ENCODE data around the gene PPARGC1A.

Gene PPARGC1A

DNA sequence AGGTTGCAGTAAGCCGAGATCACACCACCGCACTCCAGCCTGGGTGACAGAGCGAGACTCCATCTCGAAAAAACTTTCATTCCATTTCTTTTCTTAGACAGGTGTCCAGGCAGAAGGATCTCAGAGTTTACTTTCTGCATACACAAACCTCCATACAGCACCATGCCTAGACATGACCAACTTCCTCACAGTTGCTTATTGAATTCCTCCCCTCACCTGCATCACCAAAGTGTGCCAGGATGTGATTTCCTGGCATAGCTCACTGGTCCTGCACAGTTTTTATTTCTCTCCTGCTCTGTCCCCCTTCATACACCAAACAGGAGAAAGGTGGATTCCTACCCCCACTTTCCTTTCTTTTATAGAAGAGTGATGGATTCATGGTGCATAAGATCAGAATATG is 34.7 kb upstream of the PPARGC1A start:
- no peaks in the 10 kb centered on the region for H3K36me3 ChIP-seq (ENCODE audit: control insufficient read depth in 1 of 2, insufficient read depth in 2 of 2, low read length in 2 of 2)
- no peaks in the 10 kb centered on the region for H3K9me3 ChIP-seq (ENCODE audit: control insufficient read depth in 1 of 2, low read length in 2 of 2)
- peaks cover 3 to 30% of the 10 kb centered on the region in 2 donors for H3K4me1 ChIP-seq (ENCODE audit: control insufficient read depth in 1 of 2, insufficient read depth in 2 of 2, low read length in 2 of 2)
- H3K9ac ChIP-seq (ENCODE audit: low read depth in 1 of 2, low read length in 2 of 2), result no peak overlapping the region
- H3K4me3 ChIP-seq (ENCODE audit: low read depth in 1 of 2, low read length in 2 of 2), result no peak overlapping the region
- no peak overlapping the region for H3K27ac ChIP-seq (ENCODE audit: low read depth, low read length)
- no peaks in the 10 kb centered on the region for H3K27me3 ChIP-seq (ENCODE audit: control insufficient read depth in 1 of 2, insufficient read depth in 2 of 2, low read length in 2 of 2)

DNA sequence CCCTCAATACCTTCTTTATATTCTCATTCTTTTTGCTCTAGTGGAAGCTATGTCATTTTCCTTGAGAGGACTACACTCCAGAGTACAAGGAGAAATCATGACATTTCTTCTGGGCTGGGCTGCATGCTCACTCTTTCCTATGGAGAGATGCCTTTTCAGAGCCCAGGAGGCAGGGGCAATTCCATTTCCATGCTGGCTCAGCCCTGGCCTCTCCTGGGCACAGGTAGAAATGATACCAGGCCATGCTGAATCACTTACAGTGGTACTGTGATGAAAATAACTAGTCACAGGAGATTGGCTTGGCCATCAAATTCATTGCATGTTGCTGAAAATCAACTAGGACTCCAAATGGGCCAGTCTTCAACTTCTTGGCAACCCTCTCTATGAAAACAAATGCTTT is 34.0 kb upstream of the PPARGC1A start:
- Histone ChIP-seq H3K4me3 (ENCODE audit: low read depth in 1 of 2, low read length in 2 of 2) (no peak overlapping the region), H3K9ac (ENCODE audit: low read depth in 1 of 2, low read length in 2 of 2) (no peak overlapping the region), H3K36me3 (ENCODE audit: control insufficient read depth in 1 of 2, insufficient read depth in 2 of 2, low read length in 2 of 2) (no peaks in the 10 kb centered on the region), H3K9me3 (ENCODE audit: control insufficient read depth in 1 of 2, low read length in 2 of 2) (no peaks in the 10 kb centered on the region), H3K4me1 (ENCODE audit: control insufficient read depth in 1 of 2, insufficient read depth in 2 of 2, low read length in 2 of 2) (peaks cover 3 to 30% of the 10 kb centered on the region in 2 donors), H3K27me3 (ENCODE audit: control insufficient read depth in 1 of 2, insufficient read depth in 2 of 2, low read length in 2 of 2) (no peaks in the 10 kb centered on the region), H3K27ac (ENCODE audit: low read depth, low read length) (no peak overlapping the region)

DNA sequence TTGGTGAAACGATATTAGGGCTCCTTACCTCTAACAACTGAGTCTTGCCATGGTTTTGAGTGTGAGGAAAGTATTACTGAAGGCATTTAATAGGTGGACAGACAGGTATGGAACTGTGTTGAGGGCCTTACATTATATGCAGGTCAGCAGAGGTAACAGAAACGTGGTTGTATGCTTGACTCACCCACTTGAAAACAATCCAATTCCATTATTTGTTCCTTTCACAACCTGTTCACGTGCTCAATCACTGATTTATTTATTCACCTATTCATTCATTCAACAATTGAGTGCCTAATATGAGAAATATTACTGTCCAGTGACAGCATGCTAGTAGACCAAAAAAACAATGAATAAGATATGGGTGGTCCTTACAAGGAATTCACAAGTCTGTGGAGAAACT is 33.3 kb upstream of the PPARGC1A start:
- no peak overlapping the region for H3K4me3 ChIP-seq (ENCODE audit: low read depth in 1 of 2, low read length in 2 of 2)

DNA sequence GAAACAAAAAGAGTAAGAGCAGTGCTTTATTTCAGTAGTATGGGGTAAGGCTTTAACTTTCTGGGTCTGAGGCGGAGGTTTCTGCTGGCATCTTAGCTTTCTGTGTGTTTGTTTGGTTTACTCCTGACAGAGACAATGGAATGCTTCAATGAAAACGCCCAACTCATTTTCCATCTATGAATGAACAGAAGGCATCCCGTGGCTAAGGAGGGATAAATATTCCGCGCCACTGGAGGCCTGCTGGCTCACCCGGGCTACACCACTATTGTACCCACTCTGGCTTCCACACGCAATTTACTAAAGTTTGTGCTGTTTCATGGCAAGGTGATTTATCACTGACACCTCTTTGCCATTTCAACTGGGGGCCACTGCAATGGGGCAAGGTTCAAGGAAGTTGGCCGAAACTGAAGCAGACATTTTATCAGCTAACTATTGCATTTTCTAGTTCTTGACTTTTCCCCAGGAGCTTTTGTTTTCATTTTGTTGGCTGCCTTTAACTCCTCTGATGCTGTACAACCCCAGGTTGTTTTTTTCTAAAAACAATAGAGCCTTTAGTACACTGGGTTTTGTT is 32.8 kb upstream of the PPARGC1A start:
- no peak overlapping the region for H3K27ac ChIP-seq (ENCODE audit: low read depth, low read length)
- no peaks in the 10 kb centered on the region for H3K27me3 ChIP-seq (ENCODE audit: control insufficient read depth in 1 of 2, insufficient read depth in 2 of 2, low read length in 2 of 2)

More for the DNA sequence above, 33.3 kb upstream of the PPARGC1A start:
- H3K27me3 ChIP-seq (ENCODE audit: control insufficient read depth in 1 of 2, insufficient read depth in 2 of 2, low read length in 2 of 2), result no peaks in the 10 kb centered on the region
- H3K4me1 ChIP-seq (ENCODE audit: control insufficient read depth in 1 of 2, insufficient read depth in 2 of 2, low read length in 2 of 2), result peaks cover 3 to 30% of the 10 kb centered on the region in 2 donors
- H3K27ac ChIP-seq (ENCODE audit: low read depth, low read length), result no peak overlapping the region
- H3K9ac ChIP-seq (ENCODE audit: low read depth in 1 of 2, low read length in 2 of 2), result no peak overlapping the region
- H3K9me3 ChIP-seq (ENCODE audit: control insufficient read depth in 1 of 2, low read length in 2 of 2), result no peaks in the 10 kb centered on the region
- H3K36me3 ChIP-seq (ENCODE audit: control insufficient read depth in 1 of 2, insufficient read depth in 2 of 2, low read length in 2 of 2), result no peaks in the 10 kb centered on the region

DNA sequence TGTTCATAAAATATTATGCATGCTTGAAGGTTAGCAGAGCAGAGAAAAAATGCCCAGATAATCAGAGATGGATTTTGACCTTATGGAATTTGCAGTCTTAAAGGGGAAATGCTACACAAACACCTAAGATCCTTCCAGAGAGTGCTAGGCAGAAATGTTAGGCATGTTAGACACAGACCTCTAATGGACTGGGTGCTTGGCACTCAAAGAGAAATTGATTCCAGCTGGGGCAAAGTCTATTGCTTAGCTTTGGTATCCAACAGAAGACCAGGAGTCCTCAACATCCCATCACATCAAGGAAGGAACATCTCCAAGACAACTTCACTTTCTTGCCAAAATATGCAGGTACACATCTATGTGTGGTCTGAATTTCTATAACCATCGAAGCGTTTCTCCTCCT is 32.2 kb upstream of the PPARGC1A start:
- no peaks in the 10 kb centered on the region for H3K9me3 ChIP-seq (ENCODE audit: control insufficient read depth in 1 of 2, low read length in 2 of 2)
- H3K27ac ChIP-seq (ENCODE audit: low read depth, low read length), result no peak overlapping the region
- no peaks in the 10 kb centered on the region for H3K36me3 ChIP-seq (ENCODE audit: control insufficient read depth in 1 of 2, insufficient read depth in 2 of 2, low read length in 2 of 2)
- no peak overlapping the region for H3K9ac ChIP-seq (ENCODE audit: low read depth in 1 of 2, low read length in 2 of 2)
- peaks cover 3 to 30% of the 10 kb centered on the region in 2 donors for H3K4me1 ChIP-seq (ENCODE audit: control insufficient read depth in 1 of 2, insufficient read depth in 2 of 2, low read length in 2 of 2)
- H3K27me3 ChIP-seq (ENCODE audit: control insufficient read depth in 1 of 2, insufficient read depth in 2 of 2, low read length in 2 of 2), result no peaks in the 10 kb centered on the region
- H3K4me3 ChIP-seq (ENCODE audit: low read depth in 1 of 2, low read length in 2 of 2), result peak overlapping the region; percentile 5 to 19

More for the DNA sequence above, 32.8 kb upstream of the PPARGC1A start:
- Histone ChIP-seq H3K36me3 (ENCODE audit: control insufficient read depth in 1 of 2, insufficient read depth in 2 of 2, low read length in 2 of 2) (no peaks in the 10 kb centered on the region), H3K4me3 (ENCODE audit: low read depth in 1 of 2, low read length in 2 of 2) (no peak overlapping the region), H3K4me1 (ENCODE audit: control insufficient read depth in 1 of 2, insufficient read depth in 2 of 2, low read length in 2 of 2) (peaks cover 3 to 30% of the 10 kb centered on the region in 2 donors), H3K9me3 (ENCODE audit: control insufficient read depth in 1 of 2, low read length in 2 of 2) (no peaks in the 10 kb centered on the region), H3K9ac (ENCODE audit: low read depth in 1 of 2, low read length in 2 of 2) (no peak overlapping the region)

DNA sequence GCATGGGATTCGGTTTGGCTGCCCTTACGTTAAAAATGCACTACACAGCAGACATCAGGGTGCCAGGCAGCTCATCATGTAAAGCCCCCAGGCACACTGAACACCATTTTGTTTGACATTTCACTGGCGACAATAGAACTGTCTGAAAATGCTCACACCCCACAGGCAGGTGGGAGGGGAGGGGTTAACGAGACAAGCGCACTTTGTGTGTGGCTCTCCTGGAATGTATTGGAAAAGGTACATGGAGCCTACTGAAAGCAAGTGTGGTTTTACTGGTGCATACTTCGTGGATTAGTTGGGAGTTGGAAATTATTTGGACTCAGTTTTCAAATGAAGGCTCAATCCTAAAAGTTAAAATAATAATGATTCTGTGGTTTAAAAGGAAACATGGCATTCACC is 31.6 kb upstream of the PPARGC1A start:
- H3K4me3 ChIP-seq (ENCODE audit: low read depth in 1 of 2, low read length in 2 of 2), result peak overlapping the region; percentile 5 to 44
- no peaks in the 10 kb centered on the region for H3K27me3 ChIP-seq (ENCODE audit: control insufficient read depth in 1 of 2, insufficient read depth in 2 of 2, low read length in 2 of 2)
- peaks cover 3 to 30% of the 10 kb centered on the region in 2 donors for H3K4me1 ChIP-seq (ENCODE audit: control insufficient read depth in 1 of 2, insufficient read depth in 2 of 2, low read length in 2 of 2)
- no peaks in the 10 kb centered on the region for H3K36me3 ChIP-seq (ENCODE audit: control insufficient read depth in 1 of 2, insufficient read depth in 2 of 2, low read length in 2 of 2)
- H3K9me3 ChIP-seq (ENCODE audit: control insufficient read depth in 1 of 2, low read length in 2 of 2), result no peaks in the 10 kb centered on the region
- H3K27ac ChIP-seq (ENCODE audit: low read depth, low read length), result peak overlapping the region; percentile 5
- H3K9ac ChIP-seq (ENCODE audit: low read depth in 1 of 2, low read length in 2 of 2), result peak overlapping the region in 1 of 2 donors; percentile 4

DNA sequence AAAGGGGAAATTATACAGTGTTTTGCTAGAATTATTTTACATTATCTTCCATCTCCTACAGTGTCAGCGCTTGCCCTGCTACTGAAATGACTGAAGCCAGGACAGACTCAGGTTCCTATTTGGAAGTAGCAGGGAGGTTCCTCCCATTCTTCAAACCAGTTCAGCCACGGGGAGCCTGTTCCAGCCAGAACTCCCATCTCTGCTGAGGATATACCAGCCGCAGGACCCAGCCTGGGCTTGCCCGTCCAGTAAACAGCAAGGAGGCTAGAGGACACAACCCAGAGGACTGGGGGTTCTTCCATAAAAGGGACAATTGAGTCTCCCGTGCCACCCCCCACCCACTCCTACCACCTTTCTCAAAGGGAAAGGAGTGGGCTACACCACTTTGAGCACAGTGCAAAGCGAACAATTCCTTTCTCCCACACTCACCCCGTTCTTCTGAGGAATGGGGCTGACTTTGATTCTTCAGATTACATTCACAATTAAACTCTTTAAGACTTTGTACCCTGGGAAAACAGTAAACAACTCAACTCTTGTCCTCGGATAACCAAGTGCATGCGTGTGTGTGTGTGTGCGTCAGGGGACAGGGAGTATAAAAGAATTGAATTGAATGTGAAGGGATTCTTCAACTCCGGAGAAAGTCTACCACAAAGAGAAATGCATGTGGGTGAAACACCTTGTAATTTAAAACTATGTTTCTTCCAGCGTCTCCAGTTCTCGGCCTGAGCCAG is 31.0 kb upstream of the PPARGC1A start:
- Histone ChIP-seq H3K4me1 (ENCODE audit: control insufficient read depth in 1 of 2, insufficient read depth in 2 of 2, low read length in 2 of 2) (peaks cover 3 to 30% of the 10 kb centered on the region in 2 donors), H3K27ac (ENCODE audit: low read depth, low read length) (peak overlapping the region; percentile 5), H3K9ac (ENCODE audit: low read depth in 1 of 2, low read length in 2 of 2) (peak overlapping the region in 1 of 2 donors; percentile 4), H3K9me3 (ENCODE audit: control insufficient read depth in 1 of 2, low read length in 2 of 2) (no peaks in the 10 kb centered on the region), H3K36me3 (ENCODE audit: control insufficient read depth in 1 of 2, insufficient read depth in 2 of 2, low read length in 2 of 2) (no peaks in the 10 kb centered on the region), H3K4me3 (ENCODE audit: low read depth in 1 of 2, low read length in 2 of 2) (peak overlapping the region; percentile 5 to 44), H3K27me3 (ENCODE audit: control insufficient read depth in 1 of 2, insufficient read depth in 2 of 2, low read length in 2 of 2) (no peaks in the 10 kb centered on the region)

DNA sequence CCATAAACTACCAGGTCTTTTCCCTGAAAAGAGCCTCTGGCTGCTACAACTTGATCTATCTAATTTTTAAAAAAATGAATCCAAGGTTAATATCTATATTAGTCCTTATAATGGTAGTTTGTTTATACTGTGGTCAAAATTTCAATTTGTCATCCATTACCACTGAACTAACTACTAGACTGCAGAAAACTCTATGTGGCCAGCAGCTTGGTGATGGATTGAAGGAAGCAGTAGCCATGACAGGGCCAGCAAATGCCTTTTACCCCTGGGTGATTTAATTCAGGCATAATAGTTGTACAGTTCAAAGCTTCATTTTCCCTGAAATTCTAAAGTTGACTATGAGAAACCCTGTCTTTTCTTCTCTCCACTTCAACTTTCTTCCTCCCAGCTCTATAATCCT is 30.4 kb upstream of the PPARGC1A start:
- Histone ChIP-seq H3K36me3 (ENCODE audit: control insufficient read depth in 1 of 2, insufficient read depth in 2 of 2, low read length in 2 of 2) (no peaks in the 10 kb centered on the region), H3K4me3 (ENCODE audit: low read depth in 1 of 2, low read length in 2 of 2) (peak overlapping the region in 1 of 2 donors; percentile 44), H3K9ac (ENCODE audit: low read depth in 1 of 2, low read length in 2 of 2) (no peak overlapping the region), H3K9me3 (ENCODE audit: control insufficient read depth in 1 of 2, low read length in 2 of 2) (no peaks in the 10 kb centered on the region), H3K4me1 (ENCODE audit: control insufficient read depth in 1 of 2, insufficient read depth in 2 of 2, low read length in 2 of 2) (peaks cover 3 to 30% of the 10 kb centered on the region in 2 donors), H3K27me3 (ENCODE audit: control insufficient read depth in 1 of 2, insufficient read depth in 2 of 2, low read length in 2 of 2) (no peaks in the 10 kb centered on the region), H3K27ac (ENCODE audit: low read depth, low read length) (no peak overlapping the region)

DNA sequence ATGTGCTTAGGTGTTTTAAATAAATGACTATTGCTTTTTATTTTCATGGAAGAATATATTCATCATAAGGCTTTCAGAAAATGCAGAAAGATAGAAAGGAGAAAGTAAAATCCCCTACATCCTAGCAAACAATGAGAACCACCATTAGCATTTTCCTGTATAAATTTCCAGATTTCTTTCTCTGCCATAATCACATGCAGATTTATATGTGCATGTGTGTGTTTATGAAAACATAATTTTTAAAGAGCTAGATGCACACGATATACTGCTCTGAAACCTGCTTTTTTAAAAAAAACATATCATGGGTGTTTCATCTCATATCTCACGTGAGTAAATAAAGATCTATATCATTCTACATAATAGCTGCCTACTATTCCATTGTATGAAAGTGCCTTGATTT is 26.4 kb upstream of the PPARGC1A start:
- H3K27me3 ChIP-seq (ENCODE audit: control insufficient read depth in 1 of 2, insufficient read depth in 2 of 2, low read length in 2 of 2), result no peaks in the 10 kb centered on the region
- no peaks in the 10 kb centered on the region for H3K36me3 ChIP-seq (ENCODE audit: control insufficient read depth in 1 of 2, insufficient read depth in 2 of 2, low read length in 2 of 2)
- no peak overlapping the region for H3K9ac ChIP-seq (ENCODE audit: low read depth in 1 of 2, low read length in 2 of 2)
- H3K27ac ChIP-seq (ENCODE audit: low read depth, low read length), result no peak overlapping the region
- H3K4me3 ChIP-seq (ENCODE audit: low read depth in 1 of 2, low read length in 2 of 2), result no peak overlapping the region
- peaks cover 1 to 11% of the 10 kb centered on the region in 2 donors for H3K4me1 ChIP-seq (ENCODE audit: control insufficient read depth in 1 of 2, insufficient read depth in 2 of 2, low read length in 2 of 2)
- no peaks in the 10 kb centered on the region for H3K9me3 ChIP-seq (ENCODE audit: control insufficient read depth in 1 of 2, low read length in 2 of 2)

DNA sequence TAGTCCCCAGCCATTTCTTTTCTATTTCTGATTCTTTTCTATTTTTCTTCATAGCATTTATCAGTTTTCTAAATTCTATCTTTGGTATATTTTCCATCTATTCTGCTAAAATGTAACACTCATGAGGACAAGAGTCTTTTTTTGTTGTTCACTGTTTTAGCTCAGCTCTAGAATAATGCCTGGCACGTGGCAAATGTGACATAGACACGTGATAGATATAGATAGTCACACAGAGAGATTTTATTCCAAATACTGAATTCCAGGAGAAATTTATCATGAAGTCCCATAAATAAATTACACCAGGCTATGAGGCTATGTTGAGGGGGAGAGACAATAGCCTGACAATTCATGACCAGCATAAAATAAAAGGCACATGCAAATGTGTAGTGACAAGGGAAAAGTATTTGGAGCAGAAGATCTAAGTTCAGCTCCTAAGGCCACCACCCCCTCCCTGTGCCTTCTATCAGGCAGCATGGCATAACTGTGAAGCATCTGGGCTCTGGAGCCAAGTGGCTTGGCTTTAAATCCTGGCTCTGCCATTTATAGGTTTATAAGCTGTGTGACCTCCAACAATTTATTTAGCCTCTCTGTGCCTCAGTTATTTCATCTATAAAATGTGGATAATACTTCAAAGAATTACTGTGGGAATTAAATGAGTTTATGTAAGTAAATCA is 25.7 kb upstream of the PPARGC1A start:
- Histone ChIP-seq H3K27ac (ENCODE audit: low read depth, low read length) (no peak overlapping the region), H3K4me1 (ENCODE audit: control insufficient read depth in 1 of 2, insufficient read depth in 2 of 2, low read length in 2 of 2) (peaks cover 0 to 4% of the 10 kb centered on the region in 2 donors), H3K36me3 (ENCODE audit: control insufficient read depth in 1 of 2, insufficient read depth in 2 of 2, low read length in 2 of 2) (no peaks in the 10 kb centered on the region)

More for the DNA sequence above, 25.7 kb upstream of the PPARGC1A start:
- no peak overlapping the region for H3K9ac ChIP-seq (ENCODE audit: low read depth in 1 of 2, low read length in 2 of 2)
- no peaks in the 10 kb centered on the region for H3K9me3 ChIP-seq (ENCODE audit: control insufficient read depth in 1 of 2, low read length in 2 of 2)
- no peak overlapping the region for H3K4me3 ChIP-seq (ENCODE audit: low read depth in 1 of 2, low read length in 2 of 2)
- no peaks in the 10 kb centered on the region for H3K27me3 ChIP-seq (ENCODE audit: control insufficient read depth in 1 of 2, insufficient read depth in 2 of 2, low read length in 2 of 2)
